Activated T-helper 1 cell treated with Interleukin-2 at 50 U/mL for 16 hours (primary cell): Measurements from ENCODE around the gene SLC19A2.
"Not testable (repeated sequence)": the region's sequence is repeated elsewhere in the genome, so short reads cannot be mapped to it uniquely, and the experiment has no call there.

ENCODE experiments used
- DNase-seq: peaks from one replicate; pipeline ENCODE4 v3.0.0-alpha.2; 2020; ENCODE audit warnings: low read depth

Gene SLC19A2

GRCh38 chr1:169509354-169509753 lies 23.6 kb upstream of the SLC19A2 start:
- DNase-seq, result no peak

DNA sequence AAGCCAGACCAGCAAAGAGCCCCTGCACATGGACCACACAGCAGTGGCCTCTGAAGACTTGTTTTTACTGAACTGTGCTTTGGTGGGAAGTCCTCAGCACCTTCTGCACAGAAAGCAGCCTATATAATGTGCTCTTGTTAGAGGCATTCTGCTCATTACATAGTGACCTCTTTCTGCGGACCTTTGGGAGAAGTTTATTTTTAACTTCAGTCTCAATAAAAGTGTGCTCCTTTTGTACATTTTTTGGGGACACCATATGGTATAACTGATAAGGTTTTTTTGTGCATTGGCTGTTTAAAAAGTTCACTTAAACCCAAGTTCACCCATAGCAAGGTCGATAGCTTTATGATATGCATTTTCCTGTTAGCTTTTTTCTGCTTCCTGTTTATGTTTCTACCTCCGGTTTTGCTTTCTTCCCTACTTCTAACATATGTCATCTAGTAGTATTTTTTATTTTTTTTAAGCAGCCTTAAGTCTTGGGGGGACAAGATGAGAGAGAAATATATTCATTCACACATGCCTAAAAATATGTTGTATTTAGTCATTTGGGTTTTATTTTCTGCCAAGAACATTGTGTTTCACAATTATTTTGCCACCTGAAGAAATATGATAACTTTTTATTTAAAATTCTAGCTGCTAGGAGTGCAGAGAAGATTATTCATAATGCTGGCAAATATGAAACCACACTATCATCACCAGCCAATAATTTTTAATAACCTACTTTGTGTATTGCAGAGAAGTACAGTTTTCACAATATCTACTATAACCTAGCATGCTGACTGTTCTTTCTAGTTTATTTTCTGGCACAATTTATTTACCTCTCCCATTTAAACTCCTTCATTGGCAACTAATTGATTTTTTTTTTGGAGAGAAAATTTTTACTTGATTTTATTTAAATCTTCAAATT lies 22.9 kb upstream of the SLC19A2 start:
- no peak for DNase-seq

- no peak for DNase-seq
Measured at GRCh38 chr1:169507413-169507812, 21.7 kb upstream of the SLC19A2 start.

GRCh38 chr1:169503601-169504000 lies 17.9 kb upstream of the SLC19A2 start:
- not testable (repeated sequence) for DNase-seq

DNA sequence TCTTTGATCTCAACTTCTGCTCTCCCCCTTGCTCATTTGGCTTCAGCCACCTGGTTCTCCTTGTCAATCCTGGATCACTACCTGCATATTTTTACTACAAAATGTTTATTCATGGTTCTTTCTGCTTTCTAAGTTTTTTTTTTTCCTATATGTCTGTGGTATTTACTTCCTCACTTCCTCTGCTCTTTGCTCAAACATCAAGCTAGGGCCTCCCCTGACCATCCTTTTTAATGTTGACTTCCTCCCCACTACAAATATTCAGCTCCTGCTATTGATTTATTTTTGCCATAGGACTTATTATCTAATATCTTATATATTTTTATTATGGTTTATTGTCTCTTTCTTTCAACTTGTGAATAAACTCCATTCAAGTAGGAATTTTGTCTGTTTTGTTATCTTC lies 14.1 kb upstream of the SLC19A2 start:
- no peak for DNase-seq

GRCh38 chr1:169497317-169497716 lies 11.6 kb upstream of the SLC19A2 start:
- no peak for DNase-seq

DNA sequence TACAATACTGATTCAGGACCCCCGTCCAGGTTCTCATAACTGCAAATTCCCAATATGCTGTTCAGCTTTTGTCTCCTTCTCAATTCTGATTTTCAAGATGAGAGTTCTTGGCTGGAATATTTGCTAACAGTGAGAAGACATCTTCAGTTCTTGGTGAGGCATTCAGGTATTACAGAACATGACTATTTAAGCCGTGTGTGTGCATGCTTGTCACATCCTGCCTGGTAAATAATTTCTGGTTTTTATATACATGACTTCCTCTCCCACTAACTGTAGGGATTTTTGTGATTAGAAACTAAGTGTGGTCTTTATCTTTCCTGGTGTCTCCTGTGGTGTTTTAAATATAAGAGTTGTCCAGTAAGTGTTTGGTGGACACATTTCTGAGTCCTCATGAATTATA lies 10.2 kb upstream of the SLC19A2 start:
- DNase-seq, result no peak

DNA sequence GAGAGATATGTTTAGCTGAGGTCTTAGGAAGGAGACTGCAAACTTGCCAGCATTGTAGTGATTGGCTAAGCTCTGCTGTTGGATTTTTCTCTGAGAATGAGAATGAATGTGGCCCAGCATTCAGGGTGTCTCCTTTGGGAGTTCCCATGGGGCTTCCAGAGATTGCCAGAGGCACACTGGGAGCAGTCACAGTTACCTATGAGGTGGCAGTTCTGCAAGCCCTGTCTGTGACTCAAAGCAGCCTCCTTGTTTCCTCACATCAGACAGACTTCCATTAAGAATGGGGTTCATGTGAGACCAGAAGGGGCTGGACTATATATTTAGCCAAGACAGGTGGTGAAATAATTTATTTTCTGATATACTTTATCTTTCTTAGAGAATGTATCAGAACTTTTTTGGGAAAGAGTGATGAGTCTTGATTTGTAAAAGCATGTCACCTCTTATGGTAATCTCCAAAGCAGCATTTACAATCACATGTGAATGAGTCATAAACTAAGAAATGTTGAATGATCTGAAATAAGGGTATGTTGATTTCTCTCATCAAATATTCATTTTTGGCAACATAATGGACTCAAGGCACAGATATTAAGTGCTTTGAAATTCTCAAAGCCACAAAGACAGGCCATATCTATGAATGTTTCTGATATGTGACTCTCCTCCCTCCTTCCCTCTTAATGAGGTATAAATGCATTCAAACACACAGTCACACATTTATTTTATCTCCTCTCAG lies 9.5 kb upstream of the SLC19A2 start:
- DNase-seq, result no peak

GRCh38 chr1:169494343-169494742 lies 8.6 kb upstream of the SLC19A2 start:
- DNase-seq, result no peak

GRCh38 chr1:169493251-169493650 lies 7.5 kb upstream of the SLC19A2 start:
- no peak for DNase-seq

GRCh38 chr1:169491845-169492281 lies 6.1 kb upstream of the SLC19A2 start:
- DNase-seq, result no peak

- no peak for DNase-seq
Measured at GRCh38 chr1:169488157-169488556, 2.4 kb upstream of the SLC19A2 start.

- no peak for DNase-seq
Measured at GRCh38 chr1:169487561-169487960, 1.8 kb upstream of the SLC19A2 start.

GRCh38 chr1:169487133-169487532 lies 1.4 kb upstream of the SLC19A2 start:
- no peak for DNase-seq

GRCh38 chr1:169486281-169487051 lies 722 bp upstream of the SLC19A2 start:
- no peak for DNase-seq

- DNase-seq, result no peak
Measured at GRCh38 chr1:169484683-169485430, 887 bp downstream of the SLC19A2 start.

DNA sequence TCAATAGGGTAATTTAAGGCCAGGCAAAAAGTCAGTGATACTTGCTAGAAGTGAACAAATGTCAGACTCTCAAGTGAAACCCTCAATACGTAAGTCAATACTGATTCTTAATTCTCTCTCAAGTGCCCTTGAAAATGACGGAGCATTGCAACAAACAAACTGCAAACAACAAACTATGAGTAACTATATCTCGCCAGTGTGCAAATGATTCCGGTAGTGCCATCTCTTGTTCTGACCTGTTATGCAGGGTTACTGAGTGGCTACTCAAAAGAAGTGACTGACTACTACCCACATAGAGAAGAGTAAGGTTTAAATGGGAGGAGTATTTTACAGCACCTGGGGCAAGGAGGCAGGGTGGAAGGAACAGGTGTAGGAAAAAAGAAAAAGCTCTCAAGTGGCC lies 1.6 kb downstream of the SLC19A2 start:
- DNase-seq, result no peak

GRCh38 chr1:169483500-169483966 lies 2.2 kb downstream of the SLC19A2 start:
- DNase-seq, result no peak

DNA sequence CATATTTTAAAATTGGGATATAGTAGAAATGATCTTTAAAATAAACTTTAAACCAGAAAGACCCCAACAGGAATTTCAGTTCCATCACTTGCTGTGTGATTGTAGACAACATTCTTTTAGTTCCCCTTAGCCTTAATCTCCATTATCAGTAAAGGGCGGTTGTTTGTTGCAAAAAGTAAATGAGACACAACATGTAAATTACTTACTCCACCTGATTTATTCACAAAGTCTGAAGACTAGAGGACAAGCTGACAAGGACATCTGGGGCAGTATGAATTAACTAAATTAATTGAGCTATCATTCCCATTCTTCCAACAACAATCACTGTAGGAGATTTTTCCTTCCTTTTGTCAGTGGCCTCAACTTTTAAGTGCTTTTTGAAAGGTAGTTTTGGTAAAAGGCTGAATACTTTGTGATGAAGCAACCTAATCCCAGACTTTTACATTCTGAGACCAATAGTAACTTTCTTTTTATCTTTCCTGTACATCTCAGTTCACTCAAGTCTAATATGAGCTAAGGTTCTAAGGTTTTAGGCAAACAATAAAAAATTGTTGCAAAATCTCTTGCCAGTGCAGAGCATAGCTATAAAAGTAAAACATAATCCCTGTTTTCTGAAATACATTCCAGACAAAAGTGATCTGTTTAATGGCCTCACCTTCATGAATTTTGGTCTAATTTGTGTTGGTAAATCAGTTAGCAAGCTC lies 6.2 kb downstream of the SLC19A2 start:
- DNase-seq, result no peak

GRCh38 chr1:169478094-169478672 lies 7.6 kb downstream of the SLC19A2 start:
- no peak for DNase-seq
